Upper lobe of left lung (tissue), 4 donors: ENCODE data around the gene KLHL12.

Source experiments
- EP300 ChIP-seq, 4 donors: sonication (generic); formaldehyde crosslinking; IDR thresholded peaks; one replicate each; pipeline ENCODE4 v1.5.1; 2017; ENCODE audit warnings: antibody characterized with exemption in 4 of 4, control low read depth in 2 of 4
- POLR2A ChIP-seq, 4 donors: fragments of 450-650 bp; IDR thresholded peaks; one replicate each; pipeline ENCODE4 v1.5.1; 2016 to 2017; ENCODE audit warnings: antibody characterized with exemption in 4 of 4, mild to moderate bottlenecking in 2 of 4
- POLR2AphosphoS5 ChIP-seq, 2 donors: sonication (generic); formaldehyde crosslinking; IDR thresholded peaks; one replicate each; pipeline ENCODE4 v1.5.1; 2017; ENCODE audit warnings: antibody characterized with exemption in 2 of 2
- TF ChIP-seq, protein P1 (sequence below), 6 experiments: fragments of 450-650 bp in 4 of 6; fragments of 200-600 bp in 2 of 6; sonication (generic) in 2 of 6; IDR thresholded peaks; one replicate each; pipeline ENCODE4 v1.5.1; 2016 to 2019; ENCODE audit warnings: antibody characterized with exemption in 6 of 6

- no peak for TF ChIP-seq POLR2A (IDR thresholded peaks at IDR 0.05)
- TF ChIP-seq, protein P1, sequence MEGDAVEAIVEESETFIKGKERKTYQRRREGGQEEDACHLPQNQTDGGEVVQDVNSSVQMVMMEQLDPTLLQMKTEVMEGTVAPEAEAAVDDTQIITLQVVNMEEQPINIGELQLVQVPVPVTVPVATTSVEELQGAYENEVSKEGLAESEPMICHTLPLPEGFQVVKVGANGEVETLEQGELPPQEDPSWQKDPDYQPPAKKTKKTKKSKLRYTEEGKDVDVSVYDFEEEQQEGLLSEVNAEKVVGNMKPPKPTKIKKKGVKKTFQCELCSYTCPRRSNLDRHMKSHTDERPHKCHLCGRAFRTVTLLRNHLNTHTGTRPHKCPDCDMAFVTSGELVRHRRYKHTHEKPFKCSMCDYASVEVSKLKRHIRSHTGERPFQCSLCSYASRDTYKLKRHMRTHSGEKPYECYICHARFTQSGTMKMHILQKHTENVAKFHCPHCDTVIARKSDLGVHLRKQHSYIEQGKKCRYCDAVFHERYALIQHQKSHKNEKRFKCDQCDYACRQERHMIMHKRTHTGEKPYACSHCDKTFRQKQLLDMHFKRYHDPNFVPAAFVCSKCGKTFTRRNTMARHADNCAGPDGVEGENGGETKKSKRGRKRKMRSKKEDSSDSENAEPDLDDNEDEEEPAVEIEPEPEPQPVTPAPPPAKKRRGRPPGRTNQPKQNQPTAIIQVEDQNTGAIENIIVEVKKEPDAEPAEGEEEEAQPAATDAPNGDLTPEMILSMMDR (IDR thresholded peaks at IDR 0.05): no peak
- TF ChIP-seq POLR2AphosphoS5 (IDR thresholded peaks at IDR 0.05): no peak
- TF ChIP-seq EP300 (IDR thresholded peaks at IDR 0.05): no peak
Observed at GRCh38 chr1:202934755-202935154, 7.7 kb upstream of the KLHL12 start.
